KOPT-K1 (cell line): Measurements from ENCODE around the gene KCNJ10.
"Not testable (repeated sequence)": the region's sequence is repeated elsewhere in the genome, so short reads cannot be mapped to it uniquely, and the experiment has no call there.

Experiments used
- H3K27ac ChIP-seq: fragments of 200-600 bp; sonication (generic); 2 replicates; pipeline ENCODE4 v1.5.1; 2016; ENCODE audit warnings: antibody characterized with exemption, mild to moderate bottlenecking, low read depth, low read length; ENCODE audit not compliant: poor library complexity, severe bottlenecking
- H3K36me3 ChIP-seq: fragments of 200-600 bp; sonication (generic); 2 replicates; pipeline ENCODE4 v1.5.1; 2017; ENCODE audit warnings: antibody characterized with exemption, mild to moderate bottlenecking, low read length, moderate library complexity; ENCODE audit not compliant: insufficient read depth
- H3K9me3 ChIP-seq: fragments of 200-600 bp; sonication (generic); 2 replicates; pipeline ENCODE4 v1.5.1; 2017; ENCODE audit warnings: antibody characterized with exemption, low read length, mild to moderate bottlenecking; ENCODE audit not compliant: insufficient read depth, poor library complexity, severe bottlenecking

Gene KCNJ10

GRCh38 chr1:160069460-160070231 lies at the start of gene KCNJ10:
Gene KCNJ10, minus strand, starts transcription at chr1:160070160. Its CDS starts 27,628 bp downstream, at chr1:160042532.
- H3K9me3 ChIP-seq, result no peaks in the 10 kb centered on the region

DNA sequence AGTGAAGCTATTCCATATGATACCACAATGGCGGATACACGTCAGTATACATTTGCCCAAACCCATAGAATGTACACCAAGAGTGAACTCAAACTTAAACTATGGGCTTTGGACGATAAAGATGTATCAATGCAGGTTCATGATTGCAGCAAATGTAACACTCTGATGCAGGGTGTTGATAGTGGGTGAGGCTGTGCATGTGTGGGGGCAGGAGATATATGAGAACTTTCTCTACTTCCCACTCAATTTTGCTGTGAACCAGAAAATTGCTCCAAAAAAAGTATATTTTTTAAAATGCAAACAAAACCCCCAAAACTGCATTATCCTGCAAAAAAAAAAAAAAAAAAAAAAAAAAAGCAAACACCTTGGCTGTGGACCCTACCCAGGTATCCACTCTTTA lies 49.0 kb upstream of the KCNJ10 start:
- Histone ChIP-seq H3K27ac (no peak overlapping the region), H3K9me3 (no peaks in the 10 kb centered on the region), H3K36me3 (no peaks in the 10 kb centered on the region)

More at GRCh38 chr1:160069460-160070231, at the start of gene KCNJ10:
- H3K36me3 ChIP-seq, result no peaks in the 10 kb centered on the region
- no peak within 1 kb of the TSS for H3K27ac ChIP-seq

DNA sequence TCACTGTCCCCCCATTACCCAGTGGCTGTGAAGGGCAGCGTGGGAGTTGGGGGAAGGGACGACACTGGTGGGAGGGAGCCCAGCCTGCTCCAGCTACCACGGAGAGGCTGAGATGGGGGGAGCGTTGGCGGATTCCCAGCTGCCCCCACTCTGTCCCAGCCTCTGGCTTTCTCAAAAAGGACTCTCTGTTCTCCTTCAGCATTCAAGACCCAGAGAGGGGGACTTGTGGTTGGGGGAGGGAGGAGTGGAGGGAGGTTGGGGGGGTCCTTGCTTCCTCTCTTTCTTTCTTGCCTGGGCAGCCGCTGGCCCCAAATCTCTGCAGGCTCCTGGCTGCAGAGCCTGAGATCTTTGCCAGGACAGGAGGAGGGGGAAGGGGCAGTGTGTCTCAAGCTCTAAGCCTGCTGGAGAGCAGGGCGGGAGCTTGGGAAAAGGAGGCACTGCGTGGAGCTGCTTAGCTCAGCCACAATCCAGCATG lies 47.8 kb upstream of the KCNJ10 start:
- Histone ChIP-seq H3K9me3 (no peaks in the 10 kb centered on the region), H3K36me3 (no peaks in the 10 kb centered on the region), H3K27ac (no peak overlapping the region)

DNA sequence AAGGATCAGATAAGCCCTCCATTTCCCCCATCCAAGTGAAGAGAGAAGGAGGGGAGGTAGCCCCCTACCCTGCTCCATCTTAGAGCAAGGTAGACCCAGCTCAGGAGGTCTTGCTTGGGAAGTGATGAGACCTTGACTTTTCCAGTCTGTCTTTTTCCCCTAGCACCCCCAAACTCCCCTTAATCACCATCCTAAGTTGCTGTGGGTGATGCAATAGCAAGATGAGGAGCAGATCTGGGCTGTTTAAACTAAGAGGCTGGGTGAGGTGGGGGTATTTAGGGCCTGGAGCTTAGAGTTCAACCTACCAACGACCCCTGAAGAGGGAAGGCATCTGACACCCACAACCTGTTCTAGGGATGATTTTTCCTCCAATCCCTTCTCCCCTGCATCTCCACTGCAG lies 47.3 kb upstream of the KCNJ10 start:
- no peaks in the 10 kb centered on the region for H3K36me3 ChIP-seq
- no peak overlapping the region for H3K27ac ChIP-seq
- no peaks in the 10 kb centered on the region for H3K9me3 ChIP-seq

- Histone ChIP-seq H3K9me3 (no peaks in the 10 kb centered on the region), H3K36me3 (no peaks in the 10 kb centered on the region), H3K27ac (no peak overlapping the region)
Measured at GRCh38 chr1:160116283-160117147, 46.6 kb upstream of the KCNJ10 start.

DNA sequence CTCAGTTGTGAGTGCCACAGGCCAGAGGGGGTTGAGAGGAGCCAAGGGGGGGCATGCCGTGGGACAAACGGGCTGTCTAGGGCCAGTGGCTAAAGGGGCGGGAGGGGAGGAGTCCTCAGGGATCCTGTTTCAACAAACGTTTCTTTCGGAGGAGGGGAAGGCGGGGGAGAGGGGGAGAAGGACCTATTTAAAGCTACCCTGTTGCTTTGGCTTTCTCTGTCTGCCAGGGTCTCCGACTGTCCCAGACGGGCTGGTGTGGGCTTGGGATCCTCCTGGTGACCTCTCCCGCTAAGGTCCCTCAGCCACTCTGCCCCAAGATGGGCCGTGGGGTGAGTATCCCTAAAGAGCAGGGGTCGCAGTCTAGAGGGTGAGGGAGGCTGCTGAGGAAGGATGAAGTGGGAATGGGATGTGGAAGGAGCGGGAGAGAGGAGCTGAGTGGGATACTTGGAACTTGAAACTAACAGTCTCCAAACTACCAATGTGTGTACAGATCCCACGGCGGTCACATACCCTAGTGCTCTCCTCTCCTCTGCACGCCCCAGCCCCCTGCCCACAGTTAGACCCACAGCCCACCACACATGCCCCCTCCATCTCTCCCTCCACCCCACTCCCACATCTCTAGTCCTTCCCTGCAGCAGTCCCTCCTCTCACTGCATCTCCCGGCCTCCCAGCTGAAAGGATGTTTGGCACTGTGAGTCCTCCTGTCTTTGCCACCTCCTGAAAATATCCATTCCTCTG lies 45.8 kb upstream of the KCNJ10 start, which contains the start of gene ATP1A2:
Gene ATP1A2 (plus strand): TSS at position 215 of the 738 bp plus-strand sequence. CDS start 103 bp downstream, at position 318.
- Histone ChIP-seq H3K27ac (no peak within 1 kb of the TSS), H3K9me3 (no peaks in the 10 kb centered on the region), H3K36me3 (no peaks in the 10 kb centered on the region)

GRCh38 chr1:160114085-160114484 lies 44.1 kb upstream of the KCNJ10 start:
- Histone ChIP-seq H3K36me3 (no peaks in the 10 kb centered on the region), H3K27ac (no peak overlapping the region)

DNA sequence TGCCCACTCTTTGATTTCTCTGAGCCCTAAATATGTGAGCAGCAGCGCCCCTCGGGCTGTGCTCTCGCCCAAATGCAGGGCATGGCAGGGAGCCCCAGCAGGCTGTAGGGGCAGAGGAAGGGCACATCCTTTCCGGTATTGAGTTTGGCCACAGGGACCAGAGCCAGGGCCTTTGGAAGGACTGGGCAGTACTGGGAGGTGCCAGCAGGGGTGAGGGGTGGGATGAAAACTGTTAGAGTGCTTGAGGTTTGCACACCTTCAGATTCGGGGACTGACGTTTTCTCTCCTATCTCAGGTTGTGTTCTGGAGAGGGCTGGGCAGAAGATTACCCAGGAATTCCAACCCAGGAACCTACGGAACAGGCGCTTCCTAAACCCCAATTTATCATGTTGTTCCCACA lies 43.4 kb upstream of the KCNJ10 start:
- Histone ChIP-seq H3K9me3 (no peaks in the 10 kb centered on the region), H3K36me3 (no peaks in the 10 kb centered on the region), H3K27ac (no peak overlapping the region)

More at GRCh38 chr1:160114085-160114484, 44.1 kb upstream of the KCNJ10 start:
- no peaks in the 10 kb centered on the region for H3K9me3 ChIP-seq

GRCh38 chr1:160112357-160112756 lies 42.4 kb upstream of the KCNJ10 start:
- Histone ChIP-seq H3K9me3 (no peaks in the 10 kb centered on the region), H3K36me3 (no peaks in the 10 kb centered on the region), H3K27ac (no peak overlapping the region)

GRCh38 chr1:160111462-160111861 lies 41.5 kb upstream of the KCNJ10 start:
- not testable (repeated sequence) for H3K36me3 ChIP-seq, H3K9me3 ChIP-seq, H3K27ac ChIP-seq

- Histone ChIP-seq H3K9me3 (no peaks in the 10 kb centered on the region), H3K27ac (no peak overlapping the region), H3K36me3 (no peaks in the 10 kb centered on the region)
Measured at GRCh38 chr1:160109686-160110085, 39.7 kb upstream of the KCNJ10 start.

GRCh38 chr1:160108888-160109662 lies 39.1 kb upstream of the KCNJ10 start:
- no peak overlapping the region for H3K27ac ChIP-seq
- no peaks in the 10 kb centered on the region for H3K9me3 ChIP-seq
- H3K36me3 ChIP-seq, result no peaks in the 10 kb centered on the region

DNA sequence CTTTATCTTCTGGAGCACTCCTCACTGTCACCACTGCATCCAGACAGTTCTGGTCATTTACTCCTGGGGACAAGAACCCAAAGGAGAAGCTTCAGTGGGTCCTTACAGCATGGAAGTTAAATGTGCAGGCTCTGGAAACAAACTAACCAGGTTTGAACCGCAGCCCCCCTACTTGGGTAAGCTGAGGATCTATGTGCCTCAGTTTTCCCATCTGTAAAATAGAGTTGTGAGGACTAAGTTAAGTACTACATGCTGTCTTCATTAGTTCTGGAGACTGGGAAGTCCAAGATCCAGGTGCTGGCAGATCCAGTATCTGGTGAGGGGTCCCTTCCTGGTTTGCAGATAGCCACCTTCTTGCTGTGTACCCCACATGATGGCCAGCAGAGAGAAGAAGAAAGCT lies 37.6 kb upstream of the KCNJ10 start:
- no peaks in the 10 kb centered on the region for H3K9me3 ChIP-seq
- H3K27ac ChIP-seq, result no peak overlapping the region
- H3K36me3 ChIP-seq, result no peaks in the 10 kb centered on the region

DNA sequence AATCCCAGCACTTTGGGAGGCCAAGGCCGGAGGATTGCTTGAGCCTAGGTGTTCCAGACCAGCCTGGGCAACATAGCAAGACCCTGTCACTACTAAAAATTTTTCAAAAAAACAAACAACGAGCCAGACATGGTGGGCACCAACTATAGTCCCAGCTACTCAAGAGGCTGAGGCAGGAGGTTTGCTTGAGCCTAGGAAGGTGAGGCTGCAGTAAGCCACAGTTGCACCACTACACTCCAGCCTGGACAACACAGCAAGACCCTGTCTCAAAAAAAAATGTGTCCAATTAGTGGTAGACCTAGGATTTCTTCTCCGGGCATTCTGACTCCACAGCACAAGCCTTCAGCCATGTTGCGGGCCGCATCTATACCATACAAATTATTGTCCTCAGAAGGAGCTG lies 35.2 kb upstream of the KCNJ10 start:
- Histone ChIP-seq H3K9me3 (no peaks in the 10 kb centered on the region), H3K27ac (no peak overlapping the region), H3K36me3 (no peaks in the 10 kb centered on the region)
